Prostate gland (tissue), 2 donors: ENCODE results near the gene AUTS2.

Experiments used
- POLR2A ChIP-seq: fragments of 450-650 bp; IDR thresholded peaks from one replicate; pipeline ENCODE4 v1.6.1; 2016; ENCODE audit warnings: antibody characterized with exemption, mild to moderate bottlenecking
- POLR2AphosphoS5 ChIP-seq: sonication (generic); formaldehyde crosslinking; IDR thresholded peaks from one replicate; pipeline ENCODE4 v1.6.1; 2017; ENCODE audit warnings: antibody characterized with exemption
- TF ChIP-seq, protein P1 (sequence below), 4 experiments: fragments of 200-600 bp in 2 of 4; fragments of 450-650 bp in 2 of 4; sonication (generic) in 2 of 4; IDR thresholded peaks; 1 replicate in 3 of 4; 2 replicates in 1 of 4; pipeline ENCODE4 v1.5.1; 2016 to 2019; ENCODE audit warnings: antibody characterized with exemption in 4 of 4, mild to moderate bottlenecking in 2 of 4, moderate library complexity in 2 of 4

DNA sequence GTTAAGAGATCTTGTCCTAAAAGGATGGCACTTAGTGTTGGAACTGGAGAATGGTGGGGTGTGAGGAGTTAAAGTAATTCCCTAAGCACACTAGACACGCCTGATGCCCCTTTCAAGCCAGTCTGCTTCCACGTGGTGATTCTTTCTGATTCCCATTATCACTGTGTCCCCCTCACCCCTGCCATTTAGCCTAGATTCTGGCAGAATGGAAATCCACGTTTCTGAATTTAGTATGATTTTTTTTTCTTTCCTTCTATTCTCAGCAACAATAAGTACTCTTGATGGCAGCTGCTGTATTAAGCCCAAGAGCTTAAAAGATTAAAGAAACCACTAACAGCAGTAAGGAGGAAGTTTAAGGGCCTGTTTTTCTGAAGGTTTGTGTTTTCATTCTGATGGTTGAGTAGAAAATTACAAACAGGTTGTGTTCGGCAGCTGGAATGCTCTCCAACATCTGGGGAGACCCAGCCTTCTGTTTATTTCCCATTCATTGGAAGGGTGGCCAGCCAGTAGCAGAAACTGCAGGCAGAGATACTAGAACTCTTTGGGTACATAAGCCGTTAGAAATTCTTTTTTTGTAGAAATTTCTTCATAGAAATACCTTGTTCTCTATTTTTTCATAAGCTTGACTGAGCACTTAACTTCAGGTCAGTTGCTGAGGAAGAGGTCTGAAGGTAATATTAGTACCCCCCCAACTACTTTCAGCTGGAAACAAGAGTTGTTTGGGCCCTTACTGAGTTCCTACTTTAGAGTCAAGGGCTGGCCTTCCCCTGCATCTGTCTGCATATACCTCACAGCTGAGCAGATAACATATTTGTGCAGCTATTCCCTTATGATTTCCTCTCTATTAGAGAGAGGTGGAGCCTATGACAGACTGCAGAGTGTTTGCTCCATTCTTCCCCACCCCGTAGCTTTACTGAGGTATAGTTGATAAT lies 355.1 kb downstream of the AUTS2 start:
- TF ChIP-seq, protein P1, sequence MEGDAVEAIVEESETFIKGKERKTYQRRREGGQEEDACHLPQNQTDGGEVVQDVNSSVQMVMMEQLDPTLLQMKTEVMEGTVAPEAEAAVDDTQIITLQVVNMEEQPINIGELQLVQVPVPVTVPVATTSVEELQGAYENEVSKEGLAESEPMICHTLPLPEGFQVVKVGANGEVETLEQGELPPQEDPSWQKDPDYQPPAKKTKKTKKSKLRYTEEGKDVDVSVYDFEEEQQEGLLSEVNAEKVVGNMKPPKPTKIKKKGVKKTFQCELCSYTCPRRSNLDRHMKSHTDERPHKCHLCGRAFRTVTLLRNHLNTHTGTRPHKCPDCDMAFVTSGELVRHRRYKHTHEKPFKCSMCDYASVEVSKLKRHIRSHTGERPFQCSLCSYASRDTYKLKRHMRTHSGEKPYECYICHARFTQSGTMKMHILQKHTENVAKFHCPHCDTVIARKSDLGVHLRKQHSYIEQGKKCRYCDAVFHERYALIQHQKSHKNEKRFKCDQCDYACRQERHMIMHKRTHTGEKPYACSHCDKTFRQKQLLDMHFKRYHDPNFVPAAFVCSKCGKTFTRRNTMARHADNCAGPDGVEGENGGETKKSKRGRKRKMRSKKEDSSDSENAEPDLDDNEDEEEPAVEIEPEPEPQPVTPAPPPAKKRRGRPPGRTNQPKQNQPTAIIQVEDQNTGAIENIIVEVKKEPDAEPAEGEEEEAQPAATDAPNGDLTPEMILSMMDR (IDR thresholded peaks at IDR 0.05), result no peak
- TF ChIP-seq POLR2AphosphoS5 (no peak), POLR2A (no peak)
